OCI-LY1 (cell line): ENCODE data around the gene CACNA1D.

Experiments used
- H2AFZ ChIP-seq: fragments of 200-600 bp; sonication (generic), shearing (Covaris generic); 2 replicates; pipeline ENCODE4 v1.6.0; 2014; ENCODE audit warnings: antibody characterized with exemption, mild to moderate bottlenecking, low read length
- H3F3A ChIP-seq: fragments of 200-600 bp; sonication (generic), shearing (Covaris generic); 2 replicates; pipeline ENCODE4 v1.6.0; 2014; ENCODE audit warnings: mild to moderate bottlenecking, antibody characterized with exemption, low read length, moderate library complexity; ENCODE audit not compliant: insufficient read depth
- H3K27ac ChIP-seq: fragments of 200-600 bp; sonication (generic); 2 replicates; pipeline ENCODE4 v1.5.1; 2014; ENCODE audit warnings: low read length, mixed run types, mild to moderate bottlenecking, low read depth; ENCODE audit not compliant: poor library complexity, severe bottlenecking
- H3K27me3 ChIP-seq: fragments of 200-600 bp; sonication (generic); 2 replicates; pipeline ENCODE4 v1.6.0; 2014; ENCODE audit warnings: antibody characterized with exemption, mild to moderate bottlenecking, low read length, moderate library complexity; ENCODE audit not compliant: insufficient read depth
- H3K36me3 ChIP-seq: fragments of 200-600 bp; sonication (generic); 2 replicates; pipeline ENCODE4 v1.6.1; 2014; ENCODE audit warnings: mild to moderate bottlenecking, antibody characterized with exemption, low read length, moderate library complexity, mixed read lengths; ENCODE audit not compliant: insufficient read depth
- H3K4me1 ChIP-seq: fragments of 200-600 bp; sonication (generic); 2 replicates; pipeline ENCODE4 v1.5.1; 2014; ENCODE audit warnings: mild to moderate bottlenecking, low read length, moderate library complexity; ENCODE audit not compliant: insufficient read depth, severe bottlenecking
- H3K4me2 ChIP-seq: fragments of 200-600 bp; sonication (generic), shearing (Covaris generic); 2 replicates; pipeline ENCODE4 v1.6.1; 2014; ENCODE audit warnings: low read length
- H3K4me3 ChIP-seq: fragments of 200-600 bp; sonication (generic); 2 replicates; pipeline ENCODE4 v1.5.1; 2014; ENCODE audit warnings: low read length, low read depth, mild to moderate bottlenecking, mixed read lengths; ENCODE audit not compliant: poor library complexity, severe bottlenecking
- H3K79me2 ChIP-seq: fragments of 200-600 bp; shearing (Covaris generic); 2 replicates; pipeline ENCODE4 v1.6.1; 2016; ENCODE audit warnings: mixed run types, low read length, mixed read lengths; ENCODE audit not compliant: insufficient read depth
- H3K9ac ChIP-seq: fragments of 200-600 bp; sonication (generic), shearing (Covaris generic); 2 replicates; pipeline ENCODE4 v1.6.1; 2014; ENCODE audit warnings: mild to moderate bottlenecking, low read length, mixed read lengths
- H3K9me2 ChIP-seq: fragments of 200-600 bp; sonication (generic), shearing (Covaris generic); 2 replicates; pipeline ENCODE4 v1.6.1; 2014; ENCODE audit warnings: low read depth, mild to moderate bottlenecking, low read length, mixed read lengths
- H3K9me3 ChIP-seq: fragments of 200-600 bp; shearing (Covaris generic); 2 replicates; pipeline ENCODE4 v1.6.1; 2014; ENCODE audit warnings: low read length, mixed read lengths
- H4K20me1 ChIP-seq: fragments of 200-600 bp; sonication (generic), shearing (Covaris generic); 2 replicates; pipeline ENCODE4 v1.6.0; 2016; ENCODE audit warnings: mild to moderate bottlenecking, low read length; ENCODE audit not compliant: insufficient read depth
- CTCF ChIP-seq: fragments of 200-600 bp; sonication (generic), shearing (Covaris generic); IDR thresholded peaks from 2 replicates; pipeline ENCODE4 v1.5.1; 2017; ENCODE audit warnings: mild to moderate bottlenecking, antibody characterized with exemption, low read length, moderate library complexity, mixed read lengths
- EZH2 ChIP-seq: fragments of 200-600 bp; sonication (generic), shearing (Covaris generic); IDR thresholded peaks from 2 replicates; pipeline ENCODE4 v1.8.0; 2017; ENCODE audit warnings: borderline replicate concordance, mixed run types, mild to moderate bottlenecking, antibody characterized with exemption, low read length, moderate library complexity, mixed read lengths

The CACNA1D gene

GRCh38 chr3:53493963-53494791 is at the start of gene CACNA1D:
Gene CACNA1D (plus strand): TSS chr3:53494611. CDS start chr3:53495167, 556 bp downstream.
- Histone ChIP-seq H3K36me3 (no peaks in the 10 kb centered on the region), H3K9ac (no peak within 1 kb of the TSS), H3K79me2 (no peaks in the 10 kb centered on the region), H3K4me3 (peak within 1 kb of the TSS; percentile 21), H3F3A (no peaks in the 10 kb centered on the region), H3K27me3 (no peaks in the 10 kb centered on the region; the same call in 1 of the 2 replicates), H3K4me2 (peak within 1 kb of the TSS; percentile 41; the same call in 1 of the 2 replicates), H4K20me1 (no peaks in the 10 kb centered on the region), H3K9me2 (no peaks in the 10 kb centered on the region), H3K9me3 (no peaks in the 10 kb centered on the region), H3K27ac (no peak within 1 kb of the TSS), H3K4me1 (peaks cover 4% of the 10 kb centered on the region), H2AFZ (no peak within 1 kb of the TSS)
- TF ChIP-seq EZH2 (no peak), CTCF (no peak)

GRCh38 chr3:53457068-53457467 is 37.3 kb upstream of the CACNA1D start:
- Histone ChIP-seq H3K4me1 (no peaks in the 10 kb centered on the region), H3K27me3 (no peaks in the 10 kb centered on the region), H2AFZ (no peak overlapping the region), H3K4me2 (no peak overlapping the region), H4K20me1 (no peaks in the 10 kb centered on the region), H3K27ac (no peak overlapping the region), H3K9ac (no peak overlapping the region), H3K79me2 (no peaks in the 10 kb centered on the region), H3K9me3 (no peaks in the 10 kb centered on the region), H3K4me3 (no peak overlapping the region), H3K9me2 (no peaks in the 10 kb centered on the region), H3K36me3 (no peaks in the 10 kb centered on the region), H3F3A (no peaks in the 10 kb centered on the region)
- no peak for TF ChIP-seq EZH2
- TF ChIP-seq CTCF: no peak

GRCh38 chr3:53460326-53460725 is 34.1 kb upstream of the CACNA1D start:
- Histone ChIP-seq H3K4me3 (no peak overlapping the region), H3K27me3 (no peaks in the 10 kb centered on the region), H3K27ac (no peak overlapping the region), H3K9me2 (no peaks in the 10 kb centered on the region), H3K4me2 (no peak overlapping the region), H3F3A (no peaks in the 10 kb centered on the region), H3K79me2 (no peaks in the 10 kb centered on the region), H3K9me3 (no peaks in the 10 kb centered on the region), H3K36me3 (no peaks in the 10 kb centered on the region), H3K4me1 (no peaks in the 10 kb centered on the region), H4K20me1 (no peaks in the 10 kb centered on the region), H2AFZ (no peak overlapping the region), H3K9ac (no peak overlapping the region)
- TF ChIP-seq EZH2 (no peak), CTCF (no peak)
